Liver (tissue), 9 donors: ENCODE measurements around the gene CPED1. TPM values are rescaled to one million over a fixed set of nuclear protein-coding genes. Genes with fewer than 3 reads are reported as not detected.

Experiments
- DNase-seq: peaks from one replicate; pipeline ENCODE4 v3.0.0-alpha.2; 2017; ENCODE audit warnings: low spot score
- H3K27ac ChIP-seq, 2 donors: one replicate each; pipeline ENCODE4 v1.7.0; 2013; ENCODE audit warnings: inconsistent platforms in 2 of 2, low read length in 2 of 2, control low read depth in 1 of 2, low read depth in 1 of 2, mild to moderate bottlenecking in 1 of 2
- H3K27me3 ChIP-seq, 4 donors: one replicate each; pipeline versions ENCODE4 v1.6.1 to v1.7.0; 2013; ENCODE audit warnings: low read length in 3 of 4, inconsistent platforms in 1 of 4, mild to moderate bottlenecking in 1 of 4, moderate library complexity in 1 of 4; ENCODE audit not compliant: control insufficient read depth in 4 of 4, insufficient read depth in 4 of 4
- H3K36me3 ChIP-seq, 4 donors: one replicate each; pipeline versions ENCODE4 v1.6.1 to v1.7.0; 2013; ENCODE audit warnings: low read length in 3 of 4, mild to moderate bottlenecking in 3 of 4, low read depth in 1 of 4, moderate library complexity in 1 of 4; ENCODE audit not compliant: control insufficient read depth in 4 of 4, insufficient read depth in 3 of 4
- H3K4me1 ChIP-seq, 4 donors: one replicate each; pipeline versions ENCODE4 v1.6.1 to v1.7.0; 2013; ENCODE audit warnings: low read length in 3 of 4, mild to moderate bottlenecking in 3 of 4, moderate library complexity in 1 of 4; ENCODE audit not compliant: control insufficient read depth in 4 of 4, insufficient read depth in 4 of 4
- H3K4me3 ChIP-seq, 3 donors: one replicate each; pipeline versions ENCODE4 v1.6.1 to v1.7.0; 2013; ENCODE audit warnings: low read length in 3 of 3, control low read depth in 1 of 3, low read depth in 1 of 3, mild to moderate bottlenecking in 1 of 3
- H3K9ac ChIP-seq, 2 donors: one replicate each; pipeline ENCODE4 v1.7.0; 2013; ENCODE audit warnings: low read length in 2 of 2, mild to moderate bottlenecking in 2 of 2, moderate library complexity in 2 of 2, control low read depth in 1 of 2, low read depth in 1 of 2
- H3K9me3 ChIP-seq, 4 donors: one replicate each; pipeline versions ENCODE4 v1.6.1 to v1.7.0; 2013; ENCODE audit warnings: low read length in 3 of 4; ENCODE audit not compliant: control insufficient read depth in 4 of 4
- EGR1 ChIP-seq, 2 donors: IDR thresholded peaks; 2 replicates each; pipeline ENCODE4 v1.6.1; 2016 to 2018; ENCODE audit warnings: antibody characterized with exemption in 2 of 2, low read depth in 2 of 2
- FOXA1 ChIP-seq: IDR thresholded peaks from 2 replicates; pipeline ENCODE4 v1.6.1; 2016; ENCODE audit warnings: antibody characterized with exemption
- FOXA2 ChIP-seq: IDR thresholded peaks from 2 replicates; pipeline ENCODE4 v1.6.1; 2016; ENCODE audit warnings: antibody characterized with exemption
- GABPA ChIP-seq, 2 donors: IDR thresholded peaks in 1 of 2; conservative IDR thresholded peaks in 1 of 2; 2 replicates each; pipeline ENCODE4 v1.6.1; 2016; ENCODE audit warnings: antibody characterized with exemption in 2 of 2, mild to moderate bottlenecking in 1 of 2, moderate library complexity in 1 of 2
- HNF4A ChIP-seq, 2 donors: conservative IDR thresholded peaks; 2 replicates each; pipeline ENCODE4 v1.6.1; 2016; ENCODE audit warnings: antibody characterized with exemption in 2 of 2, mild to moderate bottlenecking in 2 of 2
- HNF4G ChIP-seq: IDR thresholded peaks from 2 replicates; pipeline ENCODE4 v1.6.1; 2016; ENCODE audit warnings: antibody characterized with exemption
- JUND ChIP-seq, 2 donors: IDR thresholded peaks; 2 replicates each; pipeline ENCODE4 v1.6.1; 2016; ENCODE audit warnings: antibody characterized with exemption in 2 of 2
- RAD21 ChIP-seq, 2 donors: IDR thresholded peaks; 2 replicates each; pipeline ENCODE4 v1.6.1; 2016; ENCODE audit warnings: antibody characterized with exemption in 2 of 2, mild to moderate bottlenecking in 2 of 2
- RXRA ChIP-seq, 2 donors: IDR thresholded peaks; 2 replicates each; pipeline ENCODE4 v1.6.1; 2017 to 2018; ENCODE audit warnings: antibody characterized with exemption in 2 of 2, mild to moderate bottlenecking in 1 of 2
- TAF1 ChIP-seq: conservative IDR thresholded peaks from 2 replicates; pipeline ENCODE4 v1.6.1; 2016; ENCODE audit warnings: antibody characterized with exemption, mild to moderate bottlenecking
- YY1 ChIP-seq: IDR thresholded peaks from 2 replicates; pipeline ENCODE4 v1.6.1; 2016; ENCODE audit warnings: antibody characterized with exemption, mild to moderate bottlenecking
- WGBS: extraction: QIAGEN DNeasy Blood & Tissue Kit; methylation state at CpG from one replicate; pipeline ENCODE4 v1.1.7; 2013; 5-methylcytosine and 5-hydroxymethylcytosine counted together
- polyA plus RNA-seq, 2 donors: library from polyadenylated mRNA; stranded (reverse) in 1 of 2; unstranded in 1 of 2; fragments of 200-250 nt in 1 of 2; fragments of >200 nt in 1 of 2; fragmentation: Nextera tagmentation in 1 of 2; extraction: Ambion mirVana in 1 of 2; gene quantifications; one replicate each; pipeline versions ENCODE4 v1.2.1 to v1.2.3, GENCODE V29; 2013 to 2015
- total RNA-seq, 2 donors: library from RNA; depleted of rRNA; stranded (reverse); fragments of >200 nt; gene quantifications; one replicate each; pipeline ENCODE4 v1.2.3, GENCODE V29; 2014
- TF ChIP-seq, protein P1 (sequence below): IDR thresholded peaks from 2 replicates; pipeline ENCODE4 v1.6.1; 2016; ENCODE audit warnings: antibody characterized with exemption
- TF ChIP-seq, protein P2 (sequence below): fragments of 150-350 bp; IDR thresholded peaks from 2 replicates; pipeline ENCODE4 v1.5.1; 2017; ENCODE audit warnings: improper control_type of control experiment, low read depth, low read length; ENCODE audit not compliant: missing input control
- TF ChIP-seq, protein P3 (sequence below): IDR thresholded peaks from 2 replicates; pipeline ENCODE4 v1.6.1; 2016; ENCODE audit warnings: antibody characterized with exemption
- TF ChIP-seq, protein P4 (sequence below): IDR thresholded peaks from 2 replicates; pipeline ENCODE4 v1.6.1; 2016; ENCODE audit warnings: antibody characterized with exemption, mild to moderate bottlenecking
- TF ChIP-seq, protein P5 (sequence below): IDR thresholded peaks from 2 replicates; pipeline ENCODE4 v1.6.1; 2016; ENCODE audit warnings: antibody characterized with exemption
- donor health status: healthy.
- donor health status: healthy.
- donor health status: healthy.
- donor health status: healthy.
- donor health status: healthy.

CPED1 gene
- total and polyA plus RNA-seq, 4 donors = 8.5 to 58.0 (median 14.6) TPM

DNA sequence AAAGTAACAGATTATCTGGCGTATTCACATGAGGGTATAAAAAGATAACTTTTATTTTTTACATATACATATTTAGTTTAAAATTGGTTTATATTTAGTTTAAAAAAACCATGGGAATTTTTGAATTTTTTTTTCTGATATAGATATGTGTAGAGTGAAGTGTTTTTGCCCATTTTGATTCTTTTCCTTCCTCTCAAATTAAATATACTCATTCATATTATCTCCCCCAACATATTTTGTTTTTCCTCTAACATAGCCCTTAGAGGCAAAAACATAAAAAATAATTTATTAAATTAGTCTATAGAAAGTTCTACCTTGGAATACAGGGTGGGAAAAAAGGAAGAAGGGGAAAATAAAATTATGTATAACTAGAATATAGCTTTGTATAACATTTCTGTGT lies 137.7 kb downstream of the CPED1 start:
- Histone ChIP-seq H3K27me3 (no peaks in the 10 kb centered on the region), H3K36me3 (peaks cover 0 to 11% (median 3%) of the 10 kb centered on the region in 4 donors), H3K4me1 (peaks cover 0 to 11% (median 2%) of the 10 kb centered on the region in 4 donors), H3K4me3 (no peak overlapping the region), H3K27ac (no peak overlapping the region), H3K9me3 (no peaks in the 10 kb centered on the region), H3K9ac (no peak overlapping the region)
- no peak for DNase-seq
- TF ChIP-seq, protein P1, sequence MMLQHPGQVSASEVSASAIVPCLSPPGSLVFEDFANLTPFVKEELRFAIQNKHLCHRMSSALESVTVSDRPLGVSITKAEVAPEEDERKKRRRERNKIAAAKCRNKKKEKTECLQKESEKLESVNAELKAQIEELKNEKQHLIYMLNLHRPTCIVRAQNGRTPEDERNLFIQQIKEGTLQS = no peak
- TF ChIP-seq EGR1 (IDR thresholded peaks at IDR 0.05; ENCODE audit: low read depth in 2 of 2) = no peak
- no peak for TF ChIP-seq RXRA (IDR thresholded peaks at IDR 0.05)
- TF ChIP-seq RAD21 (IDR thresholded peaks at IDR 0.05) = no peak
- TF ChIP-seq, protein P2, sequence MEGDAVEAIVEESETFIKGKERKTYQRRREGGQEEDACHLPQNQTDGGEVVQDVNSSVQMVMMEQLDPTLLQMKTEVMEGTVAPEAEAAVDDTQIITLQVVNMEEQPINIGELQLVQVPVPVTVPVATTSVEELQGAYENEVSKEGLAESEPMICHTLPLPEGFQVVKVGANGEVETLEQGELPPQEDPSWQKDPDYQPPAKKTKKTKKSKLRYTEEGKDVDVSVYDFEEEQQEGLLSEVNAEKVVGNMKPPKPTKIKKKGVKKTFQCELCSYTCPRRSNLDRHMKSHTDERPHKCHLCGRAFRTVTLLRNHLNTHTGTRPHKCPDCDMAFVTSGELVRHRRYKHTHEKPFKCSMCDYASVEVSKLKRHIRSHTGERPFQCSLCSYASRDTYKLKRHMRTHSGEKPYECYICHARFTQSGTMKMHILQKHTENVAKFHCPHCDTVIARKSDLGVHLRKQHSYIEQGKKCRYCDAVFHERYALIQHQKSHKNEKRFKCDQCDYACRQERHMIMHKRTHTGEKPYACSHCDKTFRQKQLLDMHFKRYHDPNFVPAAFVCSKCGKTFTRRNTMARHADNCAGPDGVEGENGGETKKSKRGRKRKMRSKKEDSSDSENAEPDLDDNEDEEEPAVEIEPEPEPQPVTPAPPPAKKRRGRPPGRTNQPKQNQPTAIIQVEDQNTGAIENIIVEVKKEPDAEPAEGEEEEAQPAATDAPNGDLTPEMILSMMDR = no peak
- TF ChIP-seq JUND (IDR thresholded peaks at IDR 0.05) = no peak
- no peak for TF ChIP-seq HNF4A (conservative IDR thresholded peaks at IDR 0.05)
- TF ChIP-seq GABPA (IDR thresholded peaks at IDR 0.05 in 1 of 2, conservative IDR thresholded peaks at IDR 0.05 in 1 of 2) = no peak
- TF ChIP-seq FOXA2 = no peak
- no peak for TF ChIP-seq TAF1
- TF ChIP-seq, protein P3, sequence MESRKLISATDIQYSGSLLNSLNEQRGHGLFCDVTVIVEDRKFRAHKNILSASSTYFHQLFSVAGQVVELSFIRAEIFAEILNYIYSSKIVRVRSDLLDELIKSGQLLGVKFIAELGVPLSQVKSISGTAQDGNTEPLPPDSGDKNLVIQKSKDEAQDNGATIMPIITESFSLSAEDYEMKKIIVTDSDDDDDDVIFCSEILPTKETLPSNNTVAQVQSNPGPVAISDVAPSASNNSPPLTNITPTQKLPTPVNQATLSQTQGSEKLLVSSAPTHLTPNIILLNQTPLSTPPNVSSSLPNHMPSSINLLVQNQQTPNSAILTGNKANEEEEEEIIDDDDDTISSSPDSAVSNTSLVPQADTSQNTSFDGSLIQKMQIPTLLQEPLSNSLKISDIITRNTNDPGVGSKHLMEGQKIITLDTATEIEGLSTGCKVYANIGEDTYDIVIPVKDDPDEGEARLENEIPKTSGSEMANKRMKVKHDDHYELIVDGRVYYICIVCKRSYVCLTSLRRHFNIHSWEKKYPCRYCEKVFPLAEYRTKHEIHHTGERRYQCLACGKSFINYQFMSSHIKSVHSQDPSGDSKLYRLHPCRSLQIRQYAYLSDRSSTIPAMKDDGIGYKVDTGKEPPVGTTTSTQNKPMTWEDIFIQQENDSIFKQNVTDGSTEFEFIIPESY = no peak
- no peak for TF ChIP-seq FOXA1
- WGBS = 93% methylated on average over 1 of the region's 1 CpG

DNA sequence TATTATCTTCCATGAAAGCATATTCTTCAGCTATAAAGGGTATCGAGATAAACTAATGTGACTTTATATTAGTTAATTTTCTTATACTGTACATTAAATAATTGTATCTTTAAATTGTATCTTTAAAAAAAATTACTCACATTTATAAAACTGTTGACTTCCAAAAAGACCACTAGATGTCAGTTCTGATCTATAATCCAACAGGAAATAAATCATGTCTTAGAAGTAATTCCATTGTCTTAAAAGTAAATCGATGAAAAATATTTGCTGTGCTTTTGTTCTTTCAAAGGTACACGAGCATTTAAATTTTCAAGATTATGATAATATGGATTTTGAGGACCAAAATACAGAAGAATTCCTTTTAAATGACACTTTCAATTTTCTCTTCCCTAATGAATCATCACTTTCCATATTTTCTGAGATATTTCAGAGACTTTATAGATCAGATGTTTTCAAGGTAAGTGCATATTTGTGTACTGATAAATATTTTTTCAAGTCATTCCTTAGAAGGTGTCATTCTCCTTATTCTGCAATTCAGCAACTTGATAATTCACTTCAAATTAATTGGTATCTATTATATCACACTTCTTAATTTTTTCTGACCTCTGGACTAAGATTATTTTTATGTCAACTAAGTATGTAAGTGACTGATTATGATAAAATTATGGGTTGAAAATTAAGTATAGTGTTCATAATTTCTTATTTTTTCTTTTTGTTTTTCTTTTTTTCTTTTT lies 138.5 kb downstream of the CPED1 start:
- Histone ChIP-seq H3K27me3 (no peaks in the 10 kb centered on the region), H3K4me1 (peaks cover 0 to 11% (median 2%) of the 10 kb centered on the region in 4 donors), H3K9me3 (no peaks in the 10 kb centered on the region), H3K27ac (no peak overlapping the region), H3K36me3 (peaks cover 0 to 11% (median 3%) of the 10 kb centered on the region in 4 donors), H3K9ac (no peak overlapping the region), H3K4me3 (no peak overlapping the region)
- 66% methylated on average over 3 of the region's 3 CpGs for WGBS
- DNase-seq = no peak
- TF ChIP-seq RAD21 (IDR thresholded peaks at IDR 0.05) (peak; percentile 67 to 75), EGR1 (IDR thresholded peaks at IDR 0.05; ENCODE audit: low read depth in 2 of 2) (no peak), TAF1 (no peak), YY1 (no peak), HNF4G (no peak), GABPA (IDR thresholded peaks at IDR 0.05 in 1 of 2, conservative IDR thresholded peaks at IDR 0.05 in 1 of 2) (no peak), HNF4A (conservative IDR thresholded peaks at IDR 0.05) (no peak), RXRA (IDR thresholded peaks at IDR 0.05) (no peak), JUND (IDR thresholded peaks at IDR 0.05) (no peak), FOXA1 (no peak), FOXA2 (no peak)
- TF ChIP-seq, protein P2 = peak; percentile 30
- TF ChIP-seq, protein P1 = no peak
- TF ChIP-seq, protein P4, sequence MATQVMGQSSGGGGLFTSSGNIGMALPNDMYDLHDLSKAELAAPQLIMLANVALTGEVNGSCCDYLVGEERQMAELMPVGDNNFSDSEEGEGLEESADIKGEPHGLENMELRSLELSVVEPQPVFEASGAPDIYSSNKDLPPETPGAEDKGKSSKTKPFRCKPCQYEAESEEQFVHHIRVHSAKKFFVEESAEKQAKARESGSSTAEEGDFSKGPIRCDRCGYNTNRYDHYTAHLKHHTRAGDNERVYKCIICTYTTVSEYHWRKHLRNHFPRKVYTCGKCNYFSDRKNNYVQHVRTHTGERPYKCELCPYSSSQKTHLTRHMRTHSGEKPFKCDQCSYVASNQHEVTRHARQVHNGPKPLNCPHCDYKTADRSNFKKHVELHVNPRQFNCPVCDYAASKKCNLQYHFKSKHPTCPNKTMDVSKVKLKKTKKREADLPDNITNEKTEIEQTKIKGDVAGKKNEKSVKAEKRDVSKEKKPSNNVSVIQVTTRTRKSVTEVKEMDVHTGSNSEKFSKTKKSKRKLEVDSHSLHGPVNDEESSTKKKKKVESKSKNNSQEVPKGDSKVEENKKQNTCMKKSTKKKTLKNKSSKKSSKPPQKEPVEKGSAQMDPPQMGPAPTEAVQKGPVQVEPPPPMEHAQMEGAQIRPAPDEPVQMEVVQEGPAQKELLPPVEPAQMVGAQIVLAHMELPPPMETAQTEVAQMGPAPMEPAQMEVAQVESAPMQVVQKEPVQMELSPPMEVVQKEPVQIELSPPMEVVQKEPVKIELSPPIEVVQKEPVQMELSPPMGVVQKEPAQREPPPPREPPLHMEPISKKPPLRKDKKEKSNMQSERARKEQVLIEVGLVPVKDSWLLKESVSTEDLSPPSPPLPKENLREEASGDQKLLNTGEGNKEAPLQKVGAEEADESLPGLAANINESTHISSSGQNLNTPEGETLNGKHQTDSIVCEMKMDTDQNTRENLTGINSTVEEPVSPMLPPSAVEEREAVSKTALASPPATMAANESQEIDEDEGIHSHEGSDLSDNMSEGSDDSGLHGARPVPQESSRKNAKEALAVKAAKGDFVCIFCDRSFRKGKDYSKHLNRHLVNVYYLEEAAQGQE = no peak
- TF ChIP-seq, protein P5, sequence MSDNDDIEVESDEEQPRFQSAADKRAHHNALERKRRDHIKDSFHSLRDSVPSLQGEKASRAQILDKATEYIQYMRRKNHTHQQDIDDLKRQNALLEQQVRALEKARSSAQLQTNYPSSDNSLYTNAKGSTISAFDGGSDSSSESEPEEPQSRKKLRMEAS = no peak
